ENCODE results near the gene ANKRD34B.
A peak's percentile ranks its signal among the peaks of the same experiment; 100 is the strongest.

- TF ChIP-seq CTCF (IDR thresholded peaks at IDR 0.05) (no peak), EZH2 (IDR thresholded peaks at IDR 0.05) (peak; percentile 85)
Measured at GRCh38 chr5:80569961-80570786, at the start of gene ANKRD34B.

All from neural progenitor cell (in vitro differentiated cells).